Omental fat pad (tissue), 4 donors: ENCODE data around the gene BCL11B. TPM values are rescaled to one million over a fixed set of nuclear protein-coding genes. Genes with fewer than 3 reads are reported as not detected.

Experiments
- ATAC-seq: fragments of 150-250 bp; one replicate; pipeline ENCODE4 v1.9.1; 2016; ENCODE audit warnings: mild to moderate bottlenecking, moderate library complexity; ENCODE audit not compliant: low FRiP score
- DNase-seq: peaks from one replicate; pipeline ENCODE4 v3.0.0-alpha.2; 2019; ENCODE audit warnings: low spot score
- total RNA-seq, 4 donors: library from RNA; depleted of rRNA; stranded (reverse); fragments of >200 nt; gene quantifications; one replicate each; pipeline ENCODE4 v1.1.0, GENCODE V29; 2016
- TF ChIP-seq, protein P1 (sequence below), 3 donors: fragments of 450-650 bp; IDR thresholded peaks; one replicate each; pipeline ENCODE4 v1.5.1; 2016 to 2017; ENCODE audit warnings: antibody characterized with exemption in 3 of 3, mild to moderate bottlenecking in 3 of 3, moderate library complexity in 2 of 3

Gene BCL11B
- total RNA-seq, 4 donors from 2014 or later: 0.56 to 2.0 (median 0.77) TPM

DNA sequence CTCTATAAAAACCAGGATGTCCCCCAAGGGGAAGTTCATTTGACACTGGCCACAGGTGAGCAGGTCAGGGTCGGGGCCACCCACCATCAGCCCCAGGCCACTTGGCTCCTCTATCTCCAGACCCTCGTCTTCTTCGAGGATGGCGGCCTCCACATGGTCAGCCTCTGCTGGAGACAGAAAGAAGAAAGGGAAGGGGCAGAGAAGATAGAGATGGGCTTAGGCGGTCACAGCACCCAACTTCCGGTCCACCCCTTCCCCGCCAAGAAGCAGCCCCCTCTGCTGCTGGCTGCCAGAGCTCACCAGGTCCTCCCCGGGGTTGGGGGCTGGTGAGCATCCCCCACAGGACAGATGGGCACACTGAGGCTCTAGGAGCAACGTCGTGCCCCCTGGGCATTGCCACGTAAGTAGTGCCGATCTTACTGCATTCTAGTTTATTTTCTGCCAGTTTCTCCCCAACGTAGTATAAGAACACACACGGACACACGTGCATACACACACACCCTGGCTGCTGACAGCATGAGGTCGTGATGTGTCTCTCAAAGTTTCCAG lies 14.2 kb downstream of the BCL11B start:
- DNase-seq (no peak), ATAC-seq (no peak)
- TF ChIP-seq, protein P1, sequence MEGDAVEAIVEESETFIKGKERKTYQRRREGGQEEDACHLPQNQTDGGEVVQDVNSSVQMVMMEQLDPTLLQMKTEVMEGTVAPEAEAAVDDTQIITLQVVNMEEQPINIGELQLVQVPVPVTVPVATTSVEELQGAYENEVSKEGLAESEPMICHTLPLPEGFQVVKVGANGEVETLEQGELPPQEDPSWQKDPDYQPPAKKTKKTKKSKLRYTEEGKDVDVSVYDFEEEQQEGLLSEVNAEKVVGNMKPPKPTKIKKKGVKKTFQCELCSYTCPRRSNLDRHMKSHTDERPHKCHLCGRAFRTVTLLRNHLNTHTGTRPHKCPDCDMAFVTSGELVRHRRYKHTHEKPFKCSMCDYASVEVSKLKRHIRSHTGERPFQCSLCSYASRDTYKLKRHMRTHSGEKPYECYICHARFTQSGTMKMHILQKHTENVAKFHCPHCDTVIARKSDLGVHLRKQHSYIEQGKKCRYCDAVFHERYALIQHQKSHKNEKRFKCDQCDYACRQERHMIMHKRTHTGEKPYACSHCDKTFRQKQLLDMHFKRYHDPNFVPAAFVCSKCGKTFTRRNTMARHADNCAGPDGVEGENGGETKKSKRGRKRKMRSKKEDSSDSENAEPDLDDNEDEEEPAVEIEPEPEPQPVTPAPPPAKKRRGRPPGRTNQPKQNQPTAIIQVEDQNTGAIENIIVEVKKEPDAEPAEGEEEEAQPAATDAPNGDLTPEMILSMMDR (IDR thresholded peaks at IDR 0.05): no peak

DNA sequence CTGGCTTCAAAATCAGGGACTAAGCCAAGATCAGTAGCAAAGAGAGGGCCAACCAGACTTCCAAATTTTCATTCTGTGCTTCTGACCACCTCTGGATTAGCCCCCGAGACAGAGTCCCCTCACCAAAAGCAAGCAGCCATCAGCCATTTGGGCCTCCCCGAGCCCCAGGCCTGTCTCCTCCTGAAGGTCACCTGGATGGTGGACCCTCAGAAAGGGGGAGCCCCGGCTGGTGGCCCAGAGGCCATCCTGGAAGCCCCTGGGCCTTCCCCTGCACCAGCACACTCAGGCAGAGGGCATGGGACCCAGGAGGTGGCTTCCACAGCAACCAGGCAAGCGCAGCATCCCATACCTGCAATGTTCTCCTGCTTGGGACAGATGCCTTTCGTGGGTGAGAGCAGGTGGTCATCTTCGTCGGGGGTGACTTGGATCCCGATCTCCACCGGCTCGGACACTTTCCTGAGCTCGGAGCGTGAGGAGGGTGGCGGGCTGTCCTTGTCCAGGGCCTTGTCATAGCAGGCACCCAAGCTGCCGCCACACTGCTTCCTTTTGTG lies 14.8 kb downstream of the BCL11B start:
- TF ChIP-seq, protein P1 (IDR thresholded peaks at IDR 0.05): no peak
- DNase-seq: no peak

DNA sequence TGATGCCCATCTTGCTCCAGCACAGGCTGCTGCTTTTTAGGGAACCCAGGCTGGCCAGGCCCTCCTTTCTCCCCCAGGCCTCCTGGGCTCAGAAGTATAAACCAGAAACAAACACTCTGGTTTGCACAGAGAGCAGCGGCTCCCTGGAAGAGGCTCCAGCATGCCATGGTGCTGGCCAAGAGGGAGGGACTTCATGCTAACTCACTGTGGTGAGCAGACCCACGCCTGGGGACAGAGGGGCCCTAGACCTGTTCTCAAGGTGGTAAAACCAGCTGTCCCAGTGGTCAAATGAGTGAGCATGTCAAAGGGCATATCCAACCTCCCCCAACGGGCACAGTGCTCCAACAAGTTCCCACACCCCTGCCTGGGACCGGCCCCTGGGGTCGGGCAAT lies 15.5 kb downstream of the BCL11B start:
- DNase-seq: no peak
- no peak for ATAC-seq
- TF ChIP-seq, protein P1 (IDR thresholded peaks at IDR 0.05): no peak

More for the DNA sequence above, 14.8 kb downstream of the BCL11B start:
- no peak for ATAC-seq

- no peak for ATAC-seq
- DNase-seq: no peak
- TF ChIP-seq, protein P1 (IDR thresholded peaks at IDR 0.05): no peak
Measured at GRCh38 chr14:99255621-99256482, 16.1 kb downstream of the BCL11B start.

DNA sequence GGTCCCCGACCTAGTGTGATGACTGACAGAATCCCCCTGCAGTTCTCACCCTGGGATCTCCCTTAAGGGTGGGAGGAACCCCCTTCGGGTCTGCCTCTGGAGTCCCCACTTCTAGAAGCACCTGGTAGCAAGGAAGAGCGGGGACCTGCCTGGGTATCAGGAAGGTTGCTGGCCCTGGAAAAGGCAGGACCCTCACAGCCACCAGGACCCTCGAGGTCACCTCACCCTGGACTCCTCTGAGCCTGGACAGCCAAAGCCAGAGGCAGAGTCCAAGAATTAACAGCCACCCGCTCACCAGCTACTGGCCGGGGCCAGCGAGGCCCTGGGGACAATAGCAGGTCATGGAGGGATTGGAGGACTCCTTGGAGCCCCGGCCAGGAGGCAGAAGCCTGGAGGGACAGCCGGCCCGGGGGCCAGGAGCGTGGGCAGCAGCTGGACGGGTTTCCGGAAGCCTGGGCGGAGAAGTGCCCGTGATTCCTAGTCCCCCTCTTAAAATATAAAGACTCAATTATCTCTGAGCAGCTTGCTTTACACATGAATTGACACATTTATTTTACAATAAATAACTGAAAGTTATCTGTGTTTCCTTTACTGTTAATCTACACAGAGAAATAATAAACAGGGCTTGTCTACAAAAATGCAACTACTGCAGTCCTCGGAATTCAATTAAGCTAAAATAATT lies 17.5 kb downstream of the BCL11B start:
- TF ChIP-seq, protein P1 (IDR thresholded peaks at IDR 0.05): no peak
- ATAC-seq: no peak
- no peak for DNase-seq

DNA sequence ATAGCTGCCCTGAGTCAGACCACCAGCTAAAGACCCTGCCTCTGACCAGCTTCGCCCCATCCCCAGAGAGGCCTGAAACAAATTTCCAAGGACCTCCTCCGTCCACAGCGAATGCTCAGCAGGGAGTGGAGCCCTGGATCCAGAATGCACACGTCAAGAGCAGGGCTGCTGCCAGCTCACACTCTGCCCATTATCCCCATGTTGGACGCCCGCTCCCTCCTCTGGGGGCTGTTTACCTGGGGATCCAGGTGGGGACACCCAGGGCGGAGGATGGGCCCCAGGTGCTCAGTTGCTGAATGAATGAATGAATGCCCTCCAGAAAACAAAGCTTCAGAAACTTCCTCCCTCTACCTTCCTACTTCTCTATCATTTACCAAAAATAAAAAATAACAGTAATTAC lies 18.1 kb downstream of the BCL11B start:
- TF ChIP-seq, protein P1 (IDR thresholded peaks at IDR 0.05): no peak
- no peak for DNase-seq
- no peak for ATAC-seq
